G401 (cell line): ENCODE data around the gene CD27. TPM values are rescaled to one million over a fixed set of nuclear protein-coding genes. Genes with fewer than 3 reads are reported as not detected.
"Not testable (repeated sequence)": the region's sequence is repeated elsewhere in the genome, so short reads cannot be mapped to it uniquely, and the experiment has no call there.

Experiments used
- DNase-seq: peaks from one replicate; pipeline ENCODE4 v3.0.0-alpha.2; 2015; ENCODE audit warnings: low spot score
- in situ Hi-C: cut with HindIII; loops from 2 replicates; pipeline ENCODE4 v1.10.0; 2016; ENCODE audit warnings: low sequenced_read_pairs, mixed read lengths
- total RNA-seq: library from RNA; depleted of rRNA; stranded (reverse); fragments of >200 nt; shearing (Covaris generic); gene quantifications from 2 replicates; pipeline ENCODE4 v1.2.3, GENCODE V29; 2014; rRNA removed

The CD27 gene
- not detected in 2 replicates for total RNA-seq

DNA sequence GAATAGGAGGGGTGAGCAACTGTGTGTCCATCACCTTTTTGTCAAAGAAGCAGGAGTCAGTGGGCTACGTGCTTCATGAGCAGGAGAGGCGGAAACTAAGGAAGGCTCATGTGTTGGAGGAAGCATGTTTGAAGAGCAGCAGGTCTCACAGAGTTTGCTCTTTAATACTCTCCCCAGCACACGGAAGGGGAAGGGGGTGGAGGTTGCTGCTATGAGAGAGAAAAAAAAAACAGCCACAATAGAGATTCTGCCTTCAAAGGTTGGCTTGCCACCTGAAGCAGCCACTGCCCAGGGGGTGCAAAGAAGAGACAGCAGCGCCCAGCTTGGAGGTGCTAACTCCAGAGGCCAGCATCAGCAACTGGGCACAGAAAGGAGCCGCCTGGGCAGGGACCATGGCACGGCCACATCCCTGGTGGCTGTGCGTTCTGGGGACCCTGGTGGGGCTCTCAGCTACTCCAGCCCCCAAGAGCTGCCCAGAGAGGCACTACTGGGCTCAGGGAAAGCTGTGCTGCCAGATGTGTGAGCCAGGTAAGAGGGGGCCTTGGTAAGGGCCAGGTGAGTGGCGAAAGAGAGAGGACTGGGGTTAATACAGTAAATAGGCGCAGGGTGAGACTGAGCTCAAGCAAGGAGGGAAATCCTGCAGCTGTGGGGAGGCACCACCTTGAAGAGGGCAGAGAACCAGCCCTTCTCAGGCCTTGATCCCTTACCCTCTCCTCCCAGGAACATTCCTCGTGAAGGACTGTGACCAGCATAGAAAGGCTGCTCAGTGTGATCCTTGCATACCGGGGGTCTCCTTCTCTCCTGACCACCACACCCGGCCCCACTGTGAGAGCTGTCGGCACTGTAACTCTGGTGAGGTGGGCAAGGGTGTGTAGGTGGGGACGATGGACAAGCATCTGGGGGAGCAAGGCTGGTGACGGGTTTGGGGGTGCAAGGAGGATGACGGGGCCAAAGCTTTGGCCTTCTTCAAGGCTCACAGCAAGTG is at the start of gene CD27:
TSS of gene CD27 (plus strand) at position 252 of the 985 bp plus-strand sequence. CDS start at position 393, 141 bp downstream.
- no peak for DNase-seq
- in situ Hi-C loops, result no loop called here

DNA sequence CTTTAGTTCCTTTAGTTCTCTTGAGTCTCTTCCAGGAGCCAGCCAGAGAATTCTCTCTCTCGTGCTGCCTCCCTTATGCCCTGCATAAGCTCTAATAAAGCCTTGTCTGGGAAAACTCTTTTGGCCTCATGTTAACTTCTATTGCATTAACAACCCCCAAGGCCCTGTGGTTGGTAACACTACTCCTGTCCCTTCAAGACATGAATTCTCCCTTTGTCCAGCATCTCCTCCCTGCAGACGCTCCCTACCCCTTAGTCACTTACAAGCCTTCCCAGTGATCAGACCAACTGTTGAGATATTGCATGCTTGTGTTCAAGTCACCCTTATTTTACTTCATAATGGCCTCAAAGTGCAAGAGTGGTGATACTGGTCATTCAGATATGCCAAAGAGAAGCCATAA is 48.7 kb upstream of the CD27 start:
- in situ Hi-C loops, result no loop called here
- DNase-seq, result no peak

GRCh38 chr12:6399884-6400644 is 44.7 kb upstream of the CD27 start:
- in situ Hi-C loops, result no loop called here
- DNase-seq, result no peak

DNA sequence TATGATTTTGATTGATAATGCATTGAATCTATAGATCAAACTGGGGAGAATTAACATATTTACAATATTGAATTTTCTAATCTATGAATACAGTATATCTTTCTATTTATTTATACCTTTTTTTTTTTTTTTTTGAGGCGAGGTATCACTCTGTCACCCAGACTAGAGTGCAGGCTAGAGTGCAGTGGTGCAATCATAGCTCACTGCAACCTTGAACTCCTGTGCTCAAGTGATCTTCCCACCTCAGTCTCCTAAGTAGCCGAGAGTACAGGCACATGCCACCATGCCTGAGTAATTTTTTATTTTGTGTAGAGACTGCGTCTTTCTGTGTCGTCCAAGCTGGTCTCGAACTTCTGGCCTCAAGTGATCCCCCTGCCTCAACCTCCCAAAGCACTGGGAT is 40.4 kb upstream of the CD27 start:
- no peak for DNase-seq
- in situ Hi-C loops, result no loop called here

GRCh38 chr12:6405963-6406362 is 38.8 kb upstream of the CD27 start:
- no peak for DNase-seq
- in situ Hi-C loops, result no loop called here

DNA sequence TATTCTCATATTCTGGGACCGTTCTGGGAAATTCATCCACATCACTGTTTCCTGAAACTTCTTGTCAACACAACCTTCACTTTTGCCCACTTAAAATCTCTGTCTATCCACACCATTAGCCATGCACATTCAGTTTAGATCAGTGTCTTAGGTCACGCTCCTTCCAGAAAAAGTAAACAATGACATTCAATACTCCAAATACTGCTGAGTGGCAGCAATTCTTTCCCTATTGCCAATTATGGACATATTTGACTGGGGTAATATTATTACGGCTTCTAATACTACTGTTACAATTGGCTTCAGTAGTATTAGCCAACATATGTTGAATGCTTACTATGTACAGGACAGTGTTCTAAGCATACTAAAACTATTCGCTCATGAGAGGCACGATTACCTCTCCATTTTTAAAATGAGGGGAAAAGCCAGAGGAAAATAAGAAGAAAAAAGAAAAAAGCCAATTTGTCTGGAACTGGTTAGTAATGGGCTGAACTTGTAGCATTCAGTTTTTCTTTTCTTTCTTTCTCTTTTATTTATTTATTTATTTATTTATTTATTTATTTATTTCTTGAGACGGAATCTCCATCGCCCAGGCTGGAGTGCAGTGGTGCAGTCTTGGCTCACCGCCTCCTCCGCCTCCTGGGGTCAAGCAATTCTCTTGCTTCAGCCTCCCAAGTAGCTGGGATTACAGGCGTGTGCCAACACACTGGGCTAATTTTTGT is 37.4 kb upstream of the CD27 start:
- no peak for DNase-seq
- in situ Hi-C loops, result no loop called here

DNA sequence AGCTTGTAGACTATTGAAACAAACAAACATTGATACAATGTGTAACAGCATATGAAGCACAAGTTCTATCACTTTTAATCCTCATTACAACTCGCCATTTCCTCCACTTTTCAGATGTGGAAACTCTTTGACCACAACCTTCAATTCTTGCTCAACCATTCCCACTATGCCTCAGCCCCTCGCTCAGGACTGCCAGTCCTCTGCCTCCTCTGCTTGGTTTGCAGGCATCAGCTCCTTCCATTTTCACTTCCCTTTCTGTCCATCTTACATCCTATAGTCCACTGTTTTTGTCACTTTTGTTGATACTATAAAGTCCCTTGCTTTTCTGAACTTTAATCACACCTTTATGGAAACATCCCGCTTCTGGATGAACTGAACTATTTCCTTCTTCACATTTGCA is 28.2 kb upstream of the CD27 start:
- no peak for DNase-seq
- in situ Hi-C loops, result no loop called here

GRCh38 chr12:6418796-6419195 is 26.0 kb upstream of the CD27 start:
- in situ Hi-C loops, result no loop called here
- DNase-seq, result no peak

DNA sequence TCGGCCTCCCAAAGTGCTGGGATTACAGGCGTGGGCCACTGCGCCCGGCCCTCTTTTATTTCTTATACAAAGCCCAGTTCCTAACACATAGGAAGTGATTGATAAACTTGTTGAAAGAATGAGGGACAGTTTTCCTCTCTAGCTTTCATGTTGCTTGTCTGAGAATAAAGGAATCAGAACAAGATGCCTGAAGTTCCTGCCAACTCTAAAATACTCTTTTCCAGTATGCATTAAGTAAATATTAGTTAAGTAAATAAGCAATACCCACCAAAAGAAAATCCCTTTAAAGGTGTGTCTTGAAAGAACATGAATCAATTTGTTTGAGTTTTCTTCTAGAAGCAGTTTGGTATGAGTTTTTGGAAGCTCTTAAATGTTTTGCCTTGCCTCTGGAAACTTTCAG is 24.4 kb upstream of the CD27 start:
- in situ Hi-C loops, result no loop called here
- DNase-seq, result no peak

GRCh38 chr12:6423267-6424007 is 21.3 kb upstream of the CD27 start:
- in situ Hi-C loops, result no loop called here
- peak; percentile 88 for DNase-seq

DNA sequence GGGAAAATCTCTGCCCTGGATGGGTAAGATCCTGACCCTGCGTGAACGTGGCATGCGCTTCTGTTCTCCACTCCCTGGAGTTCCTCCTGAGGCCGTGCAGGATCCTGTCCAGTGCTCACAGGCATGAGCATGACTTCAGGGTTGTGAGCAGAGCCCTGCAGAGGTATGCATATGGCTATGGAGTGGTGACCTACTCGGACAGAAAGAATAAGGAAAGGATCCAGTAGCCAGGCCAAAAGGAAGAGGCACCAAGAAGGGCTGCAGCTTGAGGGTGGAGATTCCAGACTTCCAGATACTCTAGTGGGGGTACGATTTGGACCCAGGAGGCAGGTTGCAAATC is 20.8 kb upstream of the CD27 start:
- DNase-seq, result peak; percentile 25
- in situ Hi-C loops, result no loop called here

DNA sequence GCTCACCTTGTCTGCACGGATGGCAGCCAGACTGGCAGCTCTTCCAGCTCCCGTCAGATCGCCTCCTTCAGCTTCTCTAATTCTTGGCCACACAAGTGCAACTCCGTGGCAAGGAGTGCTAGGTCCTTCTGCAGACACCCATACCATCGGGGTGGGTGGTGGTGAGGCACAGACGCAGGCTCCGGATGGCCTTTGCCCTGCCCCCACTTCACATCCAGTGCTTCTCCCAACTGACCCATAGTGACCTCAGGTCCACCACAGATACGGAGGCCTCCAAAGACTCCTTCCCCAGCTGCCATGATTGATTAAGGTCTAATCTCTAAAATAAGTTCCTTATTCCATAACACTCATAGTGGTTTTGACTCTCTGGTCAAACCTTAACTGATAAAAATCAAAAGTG is 19.9 kb upstream of the CD27 start:
- DNase-seq, result no peak
- in situ Hi-C loops, result no loop called here

GRCh38 chr12:6425590-6426531 is 18.9 kb upstream of the CD27 start:
- in situ Hi-C loops, result no loop called here
- DNase-seq, result no peak

DNA sequence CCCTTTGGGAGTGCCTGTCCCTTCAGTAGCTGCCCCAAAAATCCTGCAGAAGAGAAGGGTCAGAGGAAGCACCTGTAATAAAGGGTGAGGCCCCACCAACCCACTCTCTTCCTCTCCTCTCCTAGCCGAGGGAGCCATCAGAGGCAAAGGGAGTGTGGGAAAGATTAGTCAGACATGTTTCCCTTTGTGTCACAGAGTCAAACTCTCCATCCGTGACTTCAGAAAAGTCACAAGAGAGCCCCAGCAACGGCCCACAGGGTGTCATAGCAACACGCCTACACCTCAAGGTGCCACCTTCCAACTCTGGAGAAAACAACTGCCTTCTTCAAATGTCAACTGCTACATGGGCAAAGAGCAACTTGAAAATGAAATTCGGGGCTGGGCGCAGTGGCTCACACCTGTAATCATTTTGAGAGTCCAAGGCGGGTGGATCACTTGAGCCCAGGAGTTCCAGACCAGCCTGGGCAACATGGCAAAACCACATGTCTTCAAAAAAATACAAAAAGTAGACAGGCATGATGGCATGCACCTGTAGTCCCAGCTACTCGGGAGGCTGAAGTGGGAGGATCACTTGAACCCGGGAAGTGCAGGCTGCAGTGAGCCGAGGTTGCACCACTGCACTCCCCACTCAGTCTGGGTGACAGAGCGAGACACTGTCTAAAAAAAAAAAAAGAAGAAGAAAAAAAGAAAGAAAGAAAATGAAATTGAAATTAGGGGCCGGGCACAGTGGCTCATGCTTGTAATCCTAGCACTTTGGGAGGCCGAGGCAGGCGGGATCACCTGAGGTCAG is 17.7 kb upstream of the CD27 start:
- in situ Hi-C loops, result no loop called here
- DNase-seq, result no peak

DNA sequence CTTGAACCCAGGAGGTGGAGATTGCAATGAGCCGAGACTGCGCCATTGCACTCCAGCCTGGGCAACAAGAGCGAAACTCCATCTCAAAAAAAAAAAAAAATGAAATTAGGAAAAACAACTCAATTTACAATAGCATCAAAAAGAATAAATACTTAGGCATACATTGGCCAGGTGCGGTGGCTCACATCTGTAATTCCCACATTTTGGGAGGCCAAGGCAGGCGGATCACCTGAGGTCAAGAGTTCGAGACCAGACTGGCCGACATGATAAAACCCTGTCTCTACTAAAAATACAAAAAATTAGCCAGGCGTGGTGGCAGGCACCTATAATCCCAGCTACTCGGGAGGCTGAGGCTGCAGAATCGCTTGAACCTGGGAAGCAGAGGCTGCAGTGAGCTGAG is 17.0 kb upstream of the CD27 start:
- in situ Hi-C loops, result not testable (repeated sequence)

GRCh38 chr12:6428326-6428725 is 16.4 kb upstream of the CD27 start:
- no peak for DNase-seq
- in situ Hi-C loops, result no loop called here

More for the DNA sequence above, 17.0 kb upstream of the CD27 start:
- not testable (repeated sequence) for DNase-seq
